Measurements from ENCODE around the gene MBNL3.

Gene MBNL3

GRCh38 chrX:132375941-132376340 is 112.9 kb downstream of the MBNL3 start:
- Histone ChIP-seq H3K4me1 (no peaks in the 10 kb centered on the region), H3K9me3 (no peaks in the 10 kb centered on the region), H3K27me3 (no peaks in the 10 kb centered on the region), H3K4me3 (ENCODE audit: low read depth, low read length) (no peak overlapping the region), H3K36me3 (no peaks in the 10 kb centered on the region)
- DNase-seq = no peak
- TF ChIP-seq CTCF (IDR thresholded peaks at IDR 0.05; ENCODE audit: low read depth, low read length) = peak; percentile 27

GRCh38 chrX:132373610-132374009 is 115.2 kb downstream of the MBNL3 start:
- Histone ChIP-seq H3K4me1 (no peaks in the 10 kb centered on the region), H3K36me3 (no peaks in the 10 kb centered on the region), H3K4me3 (ENCODE audit: low read depth, low read length) (no peak overlapping the region), H3K27me3 (no peaks in the 10 kb centered on the region), H3K9me3 (no peaks in the 10 kb centered on the region)
- no peak for DNase-seq
- no peak for TF ChIP-seq CTCF (IDR thresholded peaks at IDR 0.05; ENCODE audit: low read depth, low read length)

- DNase-seq = no peak
- no peak for TF ChIP-seq CTCF (IDR thresholded peaks at IDR 0.05; ENCODE audit: low read depth, low read length)
- H3K4me1 ChIP-seq = no peaks in the 10 kb centered on the region
- H3K36me3 ChIP-seq = no peaks in the 10 kb centered on the region
- H3K4me3 ChIP-seq (ENCODE audit: low read depth, low read length) = no peak overlapping the region
- H3K27me3 ChIP-seq = no peaks in the 10 kb centered on the region
- H3K9me3 ChIP-seq = no peaks in the 10 kb centered on the region
These were observed 119.1 kb downstream of the MBNL3 start for GRCh38 chrX:132369617-132370326.

- no peak for TF ChIP-seq CTCF (IDR thresholded peaks at IDR 0.05; ENCODE audit: low read depth, low read length)
- H3K4me1 ChIP-seq = no peaks in the 10 kb centered on the region
- no peak overlapping the region for H3K4me3 ChIP-seq (ENCODE audit: low read depth, low read length)
- no peaks in the 10 kb centered on the region for H3K9me3 ChIP-seq
- H3K27me3 ChIP-seq = no peaks in the 10 kb centered on the region
- DNase-seq = no peak
- no peaks in the 10 kb centered on the region for H3K36me3 ChIP-seq
These were observed 120.9 kb downstream of the MBNL3 start for GRCh38 chrX:132367984-132368383.

GRCh38 chrX:132367314-132367713 is 121.5 kb downstream of the MBNL3 start:
- Histone ChIP-seq H3K4me3 (ENCODE audit: low read depth, low read length) (no peak overlapping the region), H3K36me3 (no peaks in the 10 kb centered on the region), H3K27me3 (no peaks in the 10 kb centered on the region), H3K4me1 (no peaks in the 10 kb centered on the region), H3K9me3 (no peaks in the 10 kb centered on the region)
- TF ChIP-seq CTCF (IDR thresholded peaks at IDR 0.05; ENCODE audit: low read depth, low read length) = no peak
- no peak for DNase-seq

- Histone ChIP-seq H3K4me3 (ENCODE audit: low read depth, low read length) (no peak overlapping the region), H3K36me3 (no peaks in the 10 kb centered on the region), H3K27me3 (no peaks in the 10 kb centered on the region), H3K4me1 (no peaks in the 10 kb centered on the region), H3K9me3 (no peaks in the 10 kb centered on the region)
- no peak for DNase-seq
- no peak for TF ChIP-seq CTCF (IDR thresholded peaks at IDR 0.05; ENCODE audit: low read depth, low read length)
These were observed 123.3 kb downstream of the MBNL3 start for GRCh38 chrX:132365490-132365889.
